Stimulated activated CD8-positive, alpha-beta memory T cell treated with anti-CD3 and anti-CD28 coated beads, Interleukin-4, amount 100 ng/mL, for 4 hours (primary cell): Measurements from ENCODE around the gene PARVA.

Source experiments
- DNase-seq, 2 donors: peaks; one replicate each; pipeline ENCODE4 v3.0.0-alpha.2; 2020; ENCODE audit warnings: low read depth in 2 of 2, low spot score in 1 of 2

PARVA gene

GRCh38 chr11:12456651-12457579 lies 79.5 kb downstream of the PARVA start:
- no peak for DNase-seq

DNA sequence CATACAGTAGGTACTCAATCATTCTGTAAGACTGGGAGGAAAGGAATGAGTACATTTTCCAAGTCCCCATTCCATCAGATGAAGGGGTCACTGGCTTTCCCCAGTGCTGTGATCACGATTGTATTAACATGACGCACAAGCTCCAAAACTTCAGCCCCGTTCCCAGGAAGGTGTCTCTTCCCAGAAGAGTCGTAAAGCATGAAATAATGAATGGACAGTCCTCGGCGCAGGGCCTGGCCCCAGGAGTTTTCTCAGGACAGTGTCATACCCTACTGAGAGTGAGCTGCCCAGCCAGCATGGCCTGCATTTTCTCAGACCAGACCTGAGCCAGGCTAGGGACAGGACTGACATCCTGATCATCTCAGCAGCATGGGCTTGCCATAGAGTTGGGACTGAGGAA lies 80.7 kb downstream of the PARVA start:
- no peak for DNase-seq

GRCh38 chr11:12459374-12459773 lies 82.0 kb downstream of the PARVA start:
- no peak for DNase-seq

DNA sequence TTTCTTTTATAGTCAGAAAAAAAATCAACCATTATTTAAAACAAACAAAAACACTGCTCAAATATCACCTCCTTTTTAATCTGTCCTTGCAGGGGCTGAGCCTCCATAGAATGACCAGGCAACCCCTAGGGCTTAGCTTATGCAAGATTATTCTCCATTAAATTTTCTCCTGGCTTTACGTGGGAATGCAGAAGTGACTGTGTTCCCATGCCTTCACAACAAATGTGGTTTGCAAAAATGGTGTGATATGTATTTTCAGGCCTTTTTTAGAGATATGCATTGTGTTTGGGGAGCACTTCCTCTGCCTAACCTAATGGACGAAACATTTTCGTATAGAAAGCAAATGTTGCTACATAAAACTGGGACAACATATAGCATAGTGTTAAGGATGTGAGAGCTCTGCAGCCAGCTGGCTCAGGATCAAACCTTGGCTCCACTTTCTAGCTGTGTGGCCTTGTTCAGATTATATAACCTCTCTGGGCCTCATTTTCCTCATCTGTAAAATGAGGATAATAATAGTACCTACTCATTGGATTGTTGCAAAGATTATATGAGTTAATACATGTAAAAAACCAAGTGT lies 82.6 kb downstream of the PARVA start:
- no peak for DNase-seq

DNA sequence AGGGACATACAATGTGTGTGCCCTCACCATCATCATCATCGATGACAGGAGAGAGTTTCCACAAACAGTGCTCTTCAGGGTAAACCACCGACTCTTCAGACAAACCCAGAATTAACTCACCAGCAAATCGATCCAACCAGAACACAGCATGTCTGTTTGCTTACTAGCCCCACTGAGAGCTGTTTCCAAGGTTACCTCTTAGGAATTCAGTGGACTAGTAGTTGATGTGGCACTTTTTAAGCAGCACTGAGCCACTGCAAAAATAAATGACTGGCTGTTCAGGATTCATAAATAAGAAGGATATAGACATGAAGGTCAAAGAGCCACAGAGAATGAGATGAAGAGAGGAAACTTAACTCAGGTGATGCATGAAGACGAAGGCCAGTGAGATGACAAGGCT lies 83.1 kb downstream of the PARVA start:
- DNase-seq: no peak

- DNase-seq: no peak
These were observed 84.1 kb downstream of the PARVA start for GRCh38 chr11:12461516-12461915.

- DNase-seq: no peak
These were observed 86.9 kb downstream of the PARVA start for GRCh38 chr11:12464303-12464702.

DNA sequence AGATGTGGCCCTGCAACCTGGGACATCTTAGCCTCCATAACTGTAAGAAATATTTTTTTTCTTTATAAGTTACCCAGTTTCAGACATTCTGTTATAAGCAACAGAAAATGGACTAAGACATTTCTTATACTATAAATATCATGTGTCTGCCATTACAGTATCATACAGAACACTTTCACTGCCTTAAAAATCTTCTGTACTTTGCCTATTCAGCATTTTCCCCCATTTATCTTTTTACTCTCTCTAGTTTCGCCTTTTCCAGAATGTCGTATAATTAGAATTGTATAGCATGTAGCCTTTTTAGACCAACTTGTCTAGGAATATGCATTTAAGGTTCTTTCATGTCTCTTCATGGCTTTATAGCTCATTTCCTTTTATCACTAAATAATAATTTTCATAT lies 88.0 kb downstream of the PARVA start:
- DNase-seq: no peak

DNA sequence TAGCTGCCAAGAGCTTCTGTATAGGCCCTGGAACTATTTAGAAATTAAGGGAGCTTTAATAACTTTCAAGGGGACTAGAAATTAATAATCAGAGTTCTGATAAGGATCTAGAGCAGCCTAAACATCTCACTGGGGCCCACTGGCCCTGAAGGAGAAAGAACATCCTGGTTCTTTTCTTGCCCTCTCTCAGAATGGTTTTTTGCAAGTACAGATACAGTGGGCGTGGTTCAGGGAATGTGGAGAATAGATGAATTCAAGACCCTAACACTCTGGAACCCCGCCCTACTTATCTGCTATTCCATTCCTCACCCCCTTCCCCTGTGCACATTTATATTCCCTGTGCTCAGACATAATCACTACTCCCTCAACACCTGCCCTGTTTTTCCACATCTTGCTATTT lies 90.2 kb downstream of the PARVA start:
- DNase-seq: no peak

DNA sequence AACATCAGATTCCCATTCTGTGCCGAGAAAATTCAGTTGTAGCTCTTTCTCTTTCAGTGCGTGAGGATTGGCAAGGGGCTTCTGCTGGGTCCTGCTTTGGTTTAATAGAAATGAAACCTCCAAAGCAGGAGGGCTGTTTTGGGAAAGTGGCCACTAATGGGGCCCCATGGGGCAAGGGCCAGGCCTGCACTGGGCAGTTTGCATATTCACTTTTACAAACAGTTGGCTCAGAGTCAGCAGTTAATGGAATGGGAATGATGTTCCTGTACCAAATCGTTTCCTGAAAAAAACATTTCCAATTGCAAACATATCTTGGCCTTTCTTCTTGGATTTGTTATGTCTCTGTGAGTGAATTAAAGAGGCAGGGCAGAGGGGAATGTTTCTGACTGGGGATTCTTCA lies 92.1 kb downstream of the PARVA start:
- no peak for DNase-seq

DNA sequence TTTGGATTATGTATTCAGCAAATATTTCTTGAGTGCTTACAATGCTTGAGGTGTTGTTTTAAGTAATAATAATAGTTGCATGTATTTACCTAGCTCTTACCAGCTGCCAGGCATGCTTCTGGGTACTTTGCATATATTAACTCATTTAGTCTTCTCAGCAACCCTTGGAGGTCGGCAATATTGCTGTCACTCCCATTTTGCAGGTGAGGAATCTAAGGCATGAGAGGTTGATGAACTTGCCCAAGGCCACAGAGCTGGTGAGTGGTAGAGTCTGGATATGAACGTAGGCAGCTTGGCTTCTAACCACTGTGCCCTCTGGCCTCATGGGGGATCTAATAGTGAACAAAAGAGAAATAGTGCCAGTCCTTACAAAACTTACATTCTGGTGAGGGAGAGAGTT lies 92.9 kb downstream of the PARVA start:
- no peak for DNase-seq

DNA sequence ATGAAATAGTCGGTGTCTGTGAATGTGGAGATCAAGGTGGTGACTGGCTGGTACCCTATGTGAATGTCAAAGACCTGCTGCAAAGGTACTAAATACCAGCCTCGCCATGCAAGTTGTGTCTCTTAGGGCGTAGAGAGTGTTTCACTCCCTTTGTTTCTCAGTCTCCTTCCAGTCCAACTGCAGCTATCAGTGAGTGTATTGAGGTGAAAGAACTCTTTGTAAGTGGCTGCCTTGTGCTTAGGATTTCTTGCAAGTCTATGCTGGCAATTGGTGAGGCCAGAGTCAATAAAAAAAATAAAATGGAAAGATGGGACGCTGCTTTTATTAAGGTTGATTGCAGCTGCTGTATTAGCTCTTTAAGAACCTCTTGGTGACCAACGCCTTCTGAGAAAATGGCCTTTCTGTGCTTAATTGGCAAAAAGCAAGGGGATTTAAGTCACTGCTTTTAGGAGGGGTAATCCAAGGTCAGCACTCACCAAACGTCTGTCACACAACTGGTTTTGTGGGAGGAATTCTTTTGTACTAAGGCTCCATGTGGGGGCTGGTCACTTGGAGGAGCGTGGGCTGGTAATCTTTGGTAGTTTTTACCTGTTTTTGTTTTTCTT lies 95.1 kb downstream of the PARVA start:
- no peak for DNase-seq

DNA sequence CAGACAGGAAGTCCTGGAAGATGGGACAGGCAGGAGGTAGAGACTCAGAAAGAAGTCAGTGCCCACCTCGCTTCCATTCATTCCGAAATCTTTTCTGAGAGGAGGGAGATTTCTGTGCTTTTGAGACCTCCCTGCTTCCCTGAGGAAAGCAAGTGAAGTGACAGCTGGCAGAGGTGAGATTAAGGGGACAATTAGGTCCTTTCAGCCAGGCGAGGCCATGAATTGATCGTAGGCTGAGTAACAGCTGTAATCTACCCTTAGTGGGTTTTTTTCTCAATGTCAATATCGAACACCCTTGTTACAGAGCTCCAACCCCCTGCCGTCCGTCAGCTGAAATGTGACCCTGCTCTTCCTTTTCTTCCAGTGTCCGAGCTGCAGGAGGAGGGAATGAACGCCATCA lies 96.0 kb downstream of the PARVA start:
- no peak for DNase-seq

GRCh38 chr11:12474871-12475270 lies 97.5 kb downstream of the PARVA start:
- DNase-seq: no peak

DNA sequence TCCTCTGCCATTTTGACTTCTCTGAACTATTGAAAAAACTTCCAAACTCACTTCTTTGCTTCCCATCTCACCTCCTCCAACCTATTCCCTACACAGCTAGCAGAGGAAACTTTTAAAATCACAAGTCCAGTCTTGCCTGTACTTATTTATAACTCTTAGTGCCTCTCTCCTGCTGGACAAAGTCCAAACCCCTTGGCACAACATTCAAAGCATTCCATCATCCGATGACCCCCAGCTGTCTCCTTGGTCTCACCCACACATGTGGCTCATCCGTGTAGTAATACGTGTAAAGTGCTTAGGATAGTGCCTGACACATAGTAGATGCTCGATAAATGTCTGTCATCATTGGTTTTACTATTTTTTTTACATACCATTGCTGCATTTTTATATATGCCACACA lies 101.4 kb downstream of the PARVA start:
- DNase-seq: no peak

GRCh38 chr11:12480401-12480800 lies 103.0 kb downstream of the PARVA start:
- no peak for DNase-seq

GRCh38 chr11:12482839-12483238 lies 105.5 kb downstream of the PARVA start:
- DNase-seq: no peak

DNA sequence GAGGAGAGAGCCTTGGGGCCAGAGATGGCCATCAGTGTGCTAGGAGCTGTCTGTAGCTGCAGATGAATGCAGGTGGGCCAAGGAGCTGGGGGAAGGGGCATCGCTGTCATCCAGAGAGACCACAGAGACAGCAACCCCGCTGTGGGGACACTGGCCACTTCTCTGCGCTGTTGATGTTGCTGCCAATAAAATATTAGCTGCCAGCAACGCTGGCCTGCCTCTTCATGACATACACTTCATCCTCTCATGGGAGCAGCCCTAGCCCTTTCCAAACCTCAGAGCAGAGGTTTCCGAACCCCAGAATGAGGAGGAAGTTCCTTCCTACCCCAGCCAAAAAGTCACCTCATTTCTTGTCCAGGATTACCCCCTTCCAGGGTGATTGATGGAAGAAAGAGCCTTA lies 106.2 kb downstream of the PARVA start:
- DNase-seq: no peak

GRCh38 chr11:12485328-12485727 lies 108.0 kb downstream of the PARVA start:
- no peak for DNase-seq

DNA sequence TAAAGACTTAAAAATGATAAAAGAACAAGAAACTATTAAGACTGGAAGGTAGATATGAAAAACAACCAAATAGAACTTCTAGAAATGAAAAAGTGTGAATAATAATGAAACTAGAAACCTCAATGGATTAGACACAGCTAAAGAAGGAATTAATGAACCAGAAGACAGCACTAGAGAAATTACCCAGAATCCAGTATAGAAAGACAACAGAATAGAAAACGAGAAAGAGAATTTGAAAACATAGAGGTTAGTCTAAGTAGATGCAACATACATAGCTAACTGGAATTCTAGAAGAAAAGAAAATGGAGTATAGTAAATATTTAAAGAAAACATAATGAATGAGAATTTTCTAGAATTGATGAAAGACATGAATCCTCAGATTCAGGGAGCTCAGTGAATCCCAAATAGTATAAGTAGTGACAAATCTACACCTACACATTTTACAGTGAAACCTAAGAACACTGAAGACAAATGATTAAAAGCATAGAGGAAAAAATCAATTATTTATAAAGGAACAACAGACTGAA lies 111.9 kb downstream of the PARVA start:
- no peak for DNase-seq

- no peak for DNase-seq
These were observed 117.3 kb downstream of the PARVA start for GRCh38 chr11:12494699-12495098.
